Measurements from ENCODE around the gene GRPEL1. TPM values are rescaled to one million over a fixed set of nuclear protein-coding genes. Genes with fewer than 3 reads are reported as not detected.

Gene GRPEL1
- total and polyA plus RNA-seq, 2 of the 8 experiments (the other 6 are each of a cell fraction or from before 2014, with no cell fraction given) = 13.5 to 39.9 TPM

- TF ChIP-seq ZNF274 (IDR thresholded peaks at IDR 0.05; ENCODE audit: borderline replicate concordance, extremely low read depth, low read length) (no peak), CREB1 (IDR thresholded peaks at IDR 0.05) (no peak), CTBP2 (IDR thresholded peaks at IDR 0.05; ENCODE audit: borderline replicate concordance, insufficient read depth, insufficient read length, low read length) (no peak), HDAC2 (IDR thresholded peaks at IDR 0.05; ENCODE audit: borderline replicate concordance in 1 of 2, low read depth in 2 of 2, low read length in 2 of 2) (no peak), ATF2 (IDR thresholded peaks at IDR 0.05; ENCODE audit: low read length) (no peak), SP1 (IDR thresholded peaks at IDR 0.05; ENCODE audit: low read depth, low read length) (no peak), TCF12 (IDR thresholded peaks at IDR 0.05; ENCODE audit: low read depth, low read length) (no peak)
These were observed 21.6 kb downstream of the GRPEL1 start (continued) for GRCh38 chr4:7045961-7046921.
